Fibroblast of pulmonary artery (primary cell): Measurements from ENCODE around the gene CORO2B.

Experiments
- DNase-seq: peaks from one replicate; pipeline ENCODE4 v3.0.0-alpha.2; 2010; ENCODE audit warnings: low read depth
- H3K4me3 ChIP-seq: replicated peaks from 2 replicates; pipeline ENCODE4 v1.5.1; 2011; ENCODE audit warnings: low read depth, mild to moderate bottlenecking, control low read depth, low read length, moderate library complexity
- CTCF ChIP-seq: IDR thresholded peaks from 2 replicates; pipeline ENCODE4 v1.5.1; 2011; ENCODE audit warnings: mild to moderate bottlenecking, control low read depth, low read length, inconsistent platforms; ENCODE audit errors: missing control alignments

The CORO2B gene

GRCh38 chr15:68633231-68634121 lies 54.7 kb downstream of the CORO2B start:
- no peak overlapping the region for H3K4me3 ChIP-seq
- DNase-seq, result no peak
- TF ChIP-seq CTCF, result no peak

- H3K4me3 ChIP-seq, result no peak overlapping the region
- DNase-seq, result no peak
- TF ChIP-seq CTCF, result no peak
Observed at GRCh38 chr15:68634122-68634482, 55.3 kb downstream of the CORO2B start.

- TF ChIP-seq CTCF, result no peak
Observed at GRCh38 chr15:68634531-68634930, 55.7 kb downstream of the CORO2B start.

GRCh38 chr15:68635141-68635540 lies 56.3 kb downstream of the CORO2B start:
- no peak overlapping the region for H3K4me3 ChIP-seq
- DNase-seq, result no peak
- no peak for TF ChIP-seq CTCF

More at GRCh38 chr15:68634531-68634930, 55.7 kb downstream of the CORO2B start:
- no peak for DNase-seq
- H3K4me3 ChIP-seq, result no peak overlapping the region

- DNase-seq, result no peak
- TF ChIP-seq CTCF, result no peak
- H3K4me3 ChIP-seq, result no peak overlapping the region
Observed at GRCh38 chr15:68636256-68636655, 57.5 kb downstream of the CORO2B start.

GRCh38 chr15:68637767-68638404 lies 59.1 kb downstream of the CORO2B start:
- no peak overlapping the region for H3K4me3 ChIP-seq
- TF ChIP-seq CTCF, result no peak
- DNase-seq, result peak; percentile 83
